Astrocyte (in vitro differentiated cells and primary cell): ENCODE data around the gene NXN.

Experiments
- CTCF ChIP-seq: IDR thresholded peaks from 2 replicates; pipeline ENCODE4 v1.5.1; 2011; ENCODE audit warnings: low read depth, mild to moderate bottlenecking, inconsistent platforms, low read length, moderate library complexity; ENCODE audit not compliant: insufficient read depth
- EZH2 ChIP-seq: IDR thresholded peaks from 2 replicates; pipeline ENCODE4 v1.6.1; 2012; ENCODE audit warnings: mild to moderate bottlenecking, low read length, inconsistent platforms; ENCODE audit not compliant: insufficient read depth

- TF ChIP-seq CTCF (no peak), EZH2 (no peak)
Observed at GRCh38 chr17:1011760-1012735, 32.5 kb upstream of the NXN start.
